ENCODE data around the gene OR8D4.

Gene OR8D4

DNA sequence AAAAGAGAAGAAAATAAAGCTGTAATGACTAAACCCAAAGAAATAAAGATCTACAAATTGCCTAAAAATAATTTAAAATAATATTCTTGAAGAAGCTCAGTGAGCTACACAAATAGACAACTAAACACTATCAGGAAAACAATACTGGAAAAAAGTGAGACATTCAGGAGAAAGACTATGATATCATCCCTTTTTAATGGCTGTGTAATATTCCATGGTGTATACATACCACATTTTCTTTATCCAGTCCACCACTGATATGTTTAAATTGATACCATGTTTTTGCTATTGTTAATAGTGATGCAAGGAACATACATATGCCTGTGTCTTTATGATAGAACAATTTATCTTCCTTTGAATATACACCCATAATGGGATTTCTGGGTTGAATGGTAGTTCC lies 54.8 kb downstream of the OR8D4 start:
- Histone ChIP-seq H3K9me3 (ENCODE audit: insufficient read depth, low read length, severe bottlenecking) (no peaks in the 10 kb centered on the region), H3K4me2 (ENCODE audit: insufficient read depth, low read length) (no peak overlapping the region), H3K27me3 (ENCODE audit: insufficient read depth, low read length, poor library complexity) (no peaks in the 10 kb centered on the region), H3K9ac (ENCODE audit: low read depth, low read length) (no peak overlapping the region), H3K27ac (ENCODE audit: low read length) (no peak overlapping the region), H2AFZ (ENCODE audit: low read depth, low read length) (no peak overlapping the region), H3K79me2 (ENCODE audit: insufficient read depth, low read length) (no peaks in the 10 kb centered on the region), H3K4me1 (ENCODE audit: insufficient read depth, low read length) (no peaks in the 10 kb centered on the region), H3K36me3 (ENCODE audit: insufficient read depth, low read length) (no peaks in the 10 kb centered on the region), H3K4me3 (ENCODE audit: low read depth in 1 of 2, low read length in 2 of 2) (no peak overlapping the region), H4K20me1 (ENCODE audit: insufficient read depth, low read length) (no peaks in the 10 kb centered on the region)
- DNase-seq, result no peak
- TF ChIP-seq EZH2 (IDR thresholded peaks at IDR 0.05; ENCODE audit: borderline replicate concordance, low read depth, low read length, severe bottlenecking), result no peak
- TF ChIP-seq, protein P1, sequence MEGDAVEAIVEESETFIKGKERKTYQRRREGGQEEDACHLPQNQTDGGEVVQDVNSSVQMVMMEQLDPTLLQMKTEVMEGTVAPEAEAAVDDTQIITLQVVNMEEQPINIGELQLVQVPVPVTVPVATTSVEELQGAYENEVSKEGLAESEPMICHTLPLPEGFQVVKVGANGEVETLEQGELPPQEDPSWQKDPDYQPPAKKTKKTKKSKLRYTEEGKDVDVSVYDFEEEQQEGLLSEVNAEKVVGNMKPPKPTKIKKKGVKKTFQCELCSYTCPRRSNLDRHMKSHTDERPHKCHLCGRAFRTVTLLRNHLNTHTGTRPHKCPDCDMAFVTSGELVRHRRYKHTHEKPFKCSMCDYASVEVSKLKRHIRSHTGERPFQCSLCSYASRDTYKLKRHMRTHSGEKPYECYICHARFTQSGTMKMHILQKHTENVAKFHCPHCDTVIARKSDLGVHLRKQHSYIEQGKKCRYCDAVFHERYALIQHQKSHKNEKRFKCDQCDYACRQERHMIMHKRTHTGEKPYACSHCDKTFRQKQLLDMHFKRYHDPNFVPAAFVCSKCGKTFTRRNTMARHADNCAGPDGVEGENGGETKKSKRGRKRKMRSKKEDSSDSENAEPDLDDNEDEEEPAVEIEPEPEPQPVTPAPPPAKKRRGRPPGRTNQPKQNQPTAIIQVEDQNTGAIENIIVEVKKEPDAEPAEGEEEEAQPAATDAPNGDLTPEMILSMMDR (IDR thresholded peaks at IDR 0.05; ENCODE audit: borderline replicate concordance, extremely low read depth, low read length, poor library complexity, severe bottlenecking), result no peak
- ATAC-seq (ENCODE audit: insufficient read depth, low read depth), result no peak
